Measurements from ENCODE around the gene MFN2.
"Not testable (repeated sequence)": the region's sequence is repeated elsewhere in the genome, so short reads cannot be mapped to it uniquely, and the experiment has no call there.

The MFN2 gene

DNA sequence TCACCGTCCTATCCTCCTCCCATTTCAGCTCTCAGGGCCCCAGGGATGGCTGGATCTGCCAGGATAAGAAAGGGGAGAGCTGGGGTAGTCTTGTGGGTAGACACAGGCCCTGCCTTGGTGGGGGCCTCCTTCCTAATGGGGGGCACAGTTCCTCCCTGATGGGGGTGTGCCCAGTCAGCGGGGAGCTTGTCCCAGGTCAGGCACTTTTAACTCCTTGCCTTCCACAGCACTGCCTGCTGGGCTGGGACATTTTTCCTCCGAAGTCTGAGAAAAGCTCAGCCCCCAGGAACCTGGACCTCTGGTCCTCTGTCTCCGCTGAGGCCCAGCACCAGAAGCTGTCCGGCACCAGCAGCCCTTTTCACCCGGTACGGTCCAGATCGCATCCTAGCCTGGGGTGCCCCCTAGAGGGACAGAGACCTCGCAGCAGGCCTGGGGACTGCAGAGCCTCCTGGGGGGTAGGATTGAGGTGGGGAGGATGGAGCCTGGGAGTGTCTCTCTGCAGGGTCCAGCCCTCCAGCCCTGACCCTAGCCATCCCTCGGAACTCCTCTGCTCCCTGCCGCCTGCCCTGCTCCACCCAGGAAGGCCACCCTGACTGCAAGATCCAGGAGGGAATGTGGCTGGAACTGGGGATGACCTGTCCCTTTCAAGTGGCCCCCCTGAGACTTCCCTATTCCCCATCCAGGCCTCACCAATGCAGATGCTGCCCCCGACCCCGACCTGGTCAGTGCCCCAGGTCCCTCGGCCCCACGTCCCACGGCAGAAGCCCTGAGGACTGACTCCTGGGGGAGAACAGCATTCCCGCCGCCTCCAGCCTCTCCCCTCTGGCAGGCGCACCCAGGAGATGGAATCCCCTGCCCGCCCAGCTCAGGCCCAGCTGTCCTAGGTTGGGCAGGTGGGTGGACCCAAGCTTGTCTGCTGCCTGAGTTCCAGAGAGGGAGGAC, 51.1 kb downstream of the MFN2 start:
- H3K4me1 Mint-ChIP-seq (ENCODE audit: low read depth), result peaks cover 5% of the 10 kb centered on the region
- H3K27me3 Mint-ChIP-seq (ENCODE audit: low read depth), result no peaks in the 10 kb centered on the region
- H3K27ac Mint-ChIP-seq, result no peak overlapping the region
- H3K36me3 Mint-ChIP-seq (ENCODE audit: low read depth), result peaks cover 31% of the 10 kb centered on the region
- H3K4me3 Mint-ChIP-seq, result no peak overlapping the region
- DNase-seq (ENCODE audit: low spot score), result no peak
- H3K9me3 Mint-ChIP-seq, result no peaks in the 10 kb centered on the region

DNA sequence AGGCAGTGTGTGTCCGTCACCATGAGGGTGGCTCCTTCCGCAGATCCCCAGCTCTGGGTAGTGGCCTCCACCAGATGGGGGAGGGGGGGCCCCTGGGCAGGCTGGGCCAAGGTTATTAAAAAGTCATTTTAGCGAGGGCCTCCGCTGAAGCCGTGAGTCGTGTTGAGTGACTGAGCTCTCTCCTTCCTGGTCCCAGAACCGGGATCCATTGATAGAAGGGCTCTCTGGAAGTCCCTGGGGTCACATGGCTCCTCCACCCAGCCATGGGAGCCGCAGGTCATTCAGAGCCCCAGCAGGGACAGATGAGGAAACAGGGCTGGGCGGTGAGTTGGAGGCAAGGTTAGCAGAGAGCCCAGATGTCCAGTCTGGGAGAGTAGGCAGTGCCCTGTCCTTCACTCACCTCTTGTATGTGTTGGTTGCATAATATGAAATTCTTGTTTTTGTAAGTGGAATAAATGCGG, 51.9 kb downstream of the MFN2 start:
- Mint-ChIP-seq H3K27me3 (ENCODE audit: low read depth) (no peaks in the 10 kb centered on the region), H3K36me3 (ENCODE audit: low read depth) (peaks cover 23% of the 10 kb centered on the region)

DNA sequence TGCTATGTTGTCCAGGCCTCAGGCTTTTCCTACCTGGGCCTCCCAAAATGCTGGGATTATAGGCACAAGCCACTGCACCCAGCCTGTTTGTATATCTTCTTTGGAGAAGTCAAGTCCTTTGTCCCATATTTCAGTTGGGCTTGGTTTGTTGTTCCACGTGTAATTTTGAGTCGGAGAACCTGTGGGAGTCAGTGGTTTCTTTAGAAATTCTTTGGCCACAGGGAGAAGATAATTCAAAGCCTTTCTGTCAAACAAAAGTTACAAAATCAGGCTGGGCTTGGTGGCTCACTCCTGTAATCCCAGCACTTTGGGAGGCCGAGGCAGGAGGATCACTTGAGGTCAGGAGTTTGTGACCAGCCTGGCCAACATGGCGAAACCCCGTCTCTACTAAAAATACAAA, 53.2 kb downstream of the MFN2 start:
- peaks cover 15% of the 10 kb centered on the region for H3K36me3 Mint-ChIP-seq (ENCODE audit: low read depth)
- not testable (repeated sequence) for H3K27me3 Mint-ChIP-seq (ENCODE audit: low read depth); H3K9me3 Mint-ChIP-seq; H3K4me1 Mint-ChIP-seq (ENCODE audit: low read depth); DNase-seq (ENCODE audit: low spot score); H3K27ac Mint-ChIP-seq; H3K4me3 Mint-ChIP-seq

More for the DNA sequence above, 51.9 kb downstream of the MFN2 start:
- Mint-ChIP-seq H3K4me3 (no peak overlapping the region), H3K9me3 (no peaks in the 10 kb centered on the region), H3K4me1 (ENCODE audit: low read depth) (peaks cover 2% of the 10 kb centered on the region), H3K27ac (no peak overlapping the region)
- no peak for DNase-seq (ENCODE audit: low spot score)

DNA sequence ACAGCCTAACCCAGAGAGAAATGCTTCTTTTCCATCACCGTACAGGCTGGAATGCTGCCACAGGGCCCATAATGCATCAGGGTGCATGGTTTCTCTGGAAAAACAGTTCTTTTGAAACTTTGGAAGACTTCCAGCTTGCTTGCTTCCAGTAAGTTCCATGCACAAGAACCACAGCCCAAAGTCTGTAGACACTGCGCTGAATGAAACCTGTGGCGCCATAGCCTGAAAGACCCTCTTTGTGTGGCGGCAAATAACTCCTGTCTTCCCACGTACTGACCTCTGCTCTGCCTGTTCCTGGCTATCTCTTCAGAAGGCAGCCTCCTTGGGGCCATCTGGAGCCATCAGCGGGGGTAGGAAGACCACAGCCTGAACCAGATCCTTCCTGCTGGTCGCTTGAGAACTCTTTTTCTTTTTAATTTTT, 54.1 kb downstream of the MFN2 start:
- no peak for DNase-seq (ENCODE audit: low spot score)
- H3K27ac Mint-ChIP-seq, result no peak overlapping the region
- no peak overlapping the region for H3K4me3 Mint-ChIP-seq
- peaks cover 4% of the 10 kb centered on the region for H3K4me1 Mint-ChIP-seq (ENCODE audit: low read depth)
- H3K27me3 Mint-ChIP-seq (ENCODE audit: low read depth), result no peaks in the 10 kb centered on the region
- H3K9me3 Mint-ChIP-seq, result no peaks in the 10 kb centered on the region
- peaks cover 10% of the 10 kb centered on the region for H3K36me3 Mint-ChIP-seq (ENCODE audit: low read depth)

DNA sequence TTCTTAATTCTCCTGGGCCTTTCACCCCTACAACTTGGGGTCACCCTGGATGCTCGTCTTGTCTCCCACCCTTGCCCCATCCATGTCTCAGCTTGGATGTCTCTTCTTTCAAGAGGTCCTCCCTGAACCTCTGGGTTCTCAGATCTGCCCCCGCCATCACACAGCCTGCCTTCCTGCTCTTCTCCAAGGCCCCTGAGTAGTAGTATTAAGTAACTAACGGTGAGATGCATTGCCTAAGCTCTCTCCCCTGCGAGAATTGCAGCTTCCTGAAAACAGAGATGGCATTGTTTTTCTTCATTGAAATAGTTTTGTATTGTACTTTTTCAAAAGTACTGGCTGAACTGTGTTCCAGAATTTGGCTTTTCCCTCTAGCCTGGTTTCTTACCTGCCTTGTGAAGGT, 55.1 kb downstream of the MFN2 start:
- H3K27me3 Mint-ChIP-seq (ENCODE audit: low read depth), result no peaks in the 10 kb centered on the region
- peak overlapping the region; percentile 5 for H3K27ac Mint-ChIP-seq
- peaks cover 10% of the 10 kb centered on the region for H3K36me3 Mint-ChIP-seq (ENCODE audit: low read depth)
- no peaks in the 10 kb centered on the region for H3K9me3 Mint-ChIP-seq
- peaks cover 7% of the 10 kb centered on the region for H3K4me1 Mint-ChIP-seq (ENCODE audit: low read depth)
- DNase-seq (ENCODE audit: low spot score), result no peak
- H3K4me3 Mint-ChIP-seq, result no peak overlapping the region

DNA sequence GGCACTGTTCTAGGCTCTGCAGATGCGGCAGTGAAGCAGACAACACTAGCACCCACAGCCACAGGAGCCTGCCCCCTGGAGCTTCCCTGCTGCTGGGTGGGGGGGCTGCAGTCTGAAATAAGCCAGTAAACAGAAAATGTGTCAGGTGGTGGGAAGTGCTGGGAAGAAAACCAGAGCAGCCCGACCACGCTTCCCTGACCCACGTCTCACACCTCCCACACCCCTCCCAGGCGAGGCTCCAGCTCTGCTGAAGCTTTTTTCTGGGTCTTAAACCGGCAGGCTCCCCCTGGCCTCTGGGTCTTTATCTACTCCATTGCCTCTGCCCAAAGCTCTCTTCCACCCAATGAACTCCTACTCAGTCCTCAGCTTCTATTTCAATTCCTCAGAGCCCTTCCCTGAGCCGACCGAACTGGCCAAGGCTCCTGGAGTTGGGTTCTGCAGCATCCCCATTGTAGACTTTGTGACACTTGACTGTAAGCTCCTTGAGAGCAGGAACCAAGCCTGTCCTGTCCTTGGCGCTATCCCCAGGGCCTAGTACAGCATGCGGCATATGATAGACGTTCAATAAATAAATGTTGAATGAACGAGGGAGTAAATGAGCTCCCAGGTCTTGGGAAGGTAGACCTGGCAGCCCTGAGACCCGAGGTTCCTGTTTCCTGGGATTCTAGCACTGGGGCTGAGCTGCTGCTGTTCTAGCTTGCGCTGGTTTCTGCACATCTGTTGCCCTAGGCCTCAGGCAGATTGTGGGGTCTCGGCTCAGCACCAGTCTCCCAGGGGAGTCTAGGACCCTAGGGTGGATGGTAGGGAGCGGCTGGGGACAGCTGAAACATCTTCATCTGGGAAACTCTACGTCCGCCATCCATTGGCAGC, 57.5 kb downstream of the MFN2 start:
- H3K4me1 Mint-ChIP-seq (ENCODE audit: low read depth), result peaks cover 12% of the 10 kb centered on the region
- H3K4me3 Mint-ChIP-seq, result no peak overlapping the region
- H3K36me3 Mint-ChIP-seq (ENCODE audit: low read depth), result peaks cover 3% of the 10 kb centered on the region
- no peak for DNase-seq (ENCODE audit: low spot score)
- H3K27ac Mint-ChIP-seq, result no peak overlapping the region
- H3K27me3 Mint-ChIP-seq (ENCODE audit: low read depth), result no peaks in the 10 kb centered on the region
- H3K9me3 Mint-ChIP-seq, result no peaks in the 10 kb centered on the region

DNA sequence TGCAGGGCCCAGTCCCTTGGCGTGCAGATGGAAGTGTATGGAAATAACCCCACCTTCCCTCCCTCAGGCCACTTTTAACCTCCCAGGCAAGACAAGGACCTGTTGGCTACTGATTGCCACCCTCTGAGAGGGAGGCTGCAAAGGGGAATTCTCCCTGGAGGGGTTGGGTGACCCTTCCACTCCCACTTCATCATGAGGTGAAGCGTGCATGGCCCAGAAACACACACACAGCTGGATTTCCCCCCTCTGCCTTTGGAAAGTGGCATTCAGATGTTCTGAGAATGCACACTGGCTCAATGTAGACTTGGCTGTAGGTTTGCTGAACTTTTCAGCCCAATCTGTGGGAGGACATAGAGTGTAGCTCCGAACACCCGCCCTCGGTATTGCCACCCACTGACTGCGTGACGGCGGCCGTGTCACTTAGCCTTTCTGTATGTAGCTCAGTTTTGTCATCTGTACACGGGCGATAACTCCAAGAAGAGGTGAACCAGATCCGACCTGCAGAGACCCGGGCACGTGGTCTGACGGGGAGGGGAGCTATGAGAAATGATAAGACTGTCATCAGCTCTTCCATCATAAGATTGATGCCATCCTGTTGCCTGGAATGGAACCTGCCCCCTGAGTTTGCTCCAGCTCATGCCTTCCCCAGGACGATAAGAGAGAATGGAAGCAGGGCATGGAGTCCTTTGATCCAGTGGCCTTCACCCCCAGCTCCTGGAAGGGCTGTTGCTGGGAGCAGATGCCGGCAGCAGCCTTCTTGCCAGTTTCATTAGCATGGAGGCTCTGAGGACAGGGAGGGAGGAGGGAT, 58.3 kb downstream of the MFN2 start:
- H3K4me3 Mint-ChIP-seq, result no peak overlapping the region
- no peak for DNase-seq (ENCODE audit: low spot score)
- H3K27me3 Mint-ChIP-seq (ENCODE audit: low read depth), result no peaks in the 10 kb centered on the region
- H3K36me3 Mint-ChIP-seq (ENCODE audit: low read depth), result no peaks in the 10 kb centered on the region
- H3K4me1 Mint-ChIP-seq (ENCODE audit: low read depth), result peaks cover 12% of the 10 kb centered on the region
- no peak overlapping the region for H3K27ac Mint-ChIP-seq
- H3K9me3 Mint-ChIP-seq, result no peaks in the 10 kb centered on the region

DNA sequence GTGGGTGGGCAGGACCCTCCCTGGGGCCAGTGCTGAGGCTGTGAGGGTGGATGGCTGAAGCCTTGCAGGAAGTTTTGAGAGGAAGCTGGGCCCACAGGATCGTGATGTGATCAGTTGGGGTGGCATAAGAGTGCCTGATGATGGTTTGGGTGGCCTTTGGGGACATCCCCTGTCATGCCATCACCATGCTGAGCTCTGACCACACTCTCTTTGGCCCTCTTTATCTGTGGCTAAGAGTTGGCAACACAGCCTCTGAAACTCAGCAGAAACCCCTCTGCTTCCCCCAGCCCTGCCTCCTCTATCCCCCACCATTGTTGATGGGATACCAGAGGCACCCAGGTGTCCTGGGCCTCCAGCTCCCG, 58.9 kb downstream of the MFN2 start:
- no peaks in the 10 kb centered on the region for H3K9me3 Mint-ChIP-seq
- H3K4me3 Mint-ChIP-seq, result no peak overlapping the region
- H3K36me3 Mint-ChIP-seq (ENCODE audit: low read depth), result no peaks in the 10 kb centered on the region
- no peak overlapping the region for H3K27ac Mint-ChIP-seq
- H3K4me1 Mint-ChIP-seq (ENCODE audit: low read depth), result peaks cover 15% of the 10 kb centered on the region
- DNase-seq (ENCODE audit: low spot score), result no peak
- no peaks in the 10 kb centered on the region for H3K27me3 Mint-ChIP-seq (ENCODE audit: low read depth)

DNA sequence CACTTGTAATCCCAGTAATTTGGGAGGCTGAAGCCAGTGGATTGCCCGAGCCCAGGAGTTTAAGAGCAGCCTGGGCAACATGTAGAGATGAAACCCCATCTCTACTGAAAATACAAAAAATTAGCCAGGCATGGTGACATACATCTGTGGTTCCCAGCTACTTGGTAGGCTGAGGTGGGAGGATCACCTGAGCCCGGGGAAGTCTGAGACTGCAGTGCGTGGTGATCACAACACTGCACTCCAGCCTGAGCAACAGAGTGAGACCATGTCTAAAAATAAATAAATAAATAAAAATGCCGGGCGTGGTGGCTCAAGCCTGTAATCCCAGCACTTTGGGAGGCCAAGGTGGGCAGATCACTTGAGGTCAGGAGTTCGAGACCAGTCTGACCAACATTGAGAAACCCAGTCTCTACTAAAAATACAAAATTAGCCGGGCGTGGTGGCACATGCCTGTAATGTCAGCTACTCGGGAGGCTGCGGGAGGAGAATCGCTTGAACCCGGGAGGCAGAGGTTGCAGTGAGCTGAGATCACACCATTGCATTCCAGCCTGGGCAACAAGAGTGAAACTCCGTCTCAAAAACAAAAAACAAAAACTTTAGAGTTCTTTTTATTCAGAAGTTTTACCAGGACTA, 59.7 kb downstream of the MFN2 start:
- H3K27ac Mint-ChIP-seq; H3K36me3 Mint-ChIP-seq (ENCODE audit: low read depth); H3K4me3 Mint-ChIP-seq; H3K27me3 Mint-ChIP-seq (ENCODE audit: low read depth); H3K9me3 Mint-ChIP-seq; DNase-seq (ENCODE audit: low spot score): not testable (repeated sequence)
- H3K4me1 Mint-ChIP-seq (ENCODE audit: low read depth), result peaks cover 22% of the 10 kb centered on the region

DNA sequence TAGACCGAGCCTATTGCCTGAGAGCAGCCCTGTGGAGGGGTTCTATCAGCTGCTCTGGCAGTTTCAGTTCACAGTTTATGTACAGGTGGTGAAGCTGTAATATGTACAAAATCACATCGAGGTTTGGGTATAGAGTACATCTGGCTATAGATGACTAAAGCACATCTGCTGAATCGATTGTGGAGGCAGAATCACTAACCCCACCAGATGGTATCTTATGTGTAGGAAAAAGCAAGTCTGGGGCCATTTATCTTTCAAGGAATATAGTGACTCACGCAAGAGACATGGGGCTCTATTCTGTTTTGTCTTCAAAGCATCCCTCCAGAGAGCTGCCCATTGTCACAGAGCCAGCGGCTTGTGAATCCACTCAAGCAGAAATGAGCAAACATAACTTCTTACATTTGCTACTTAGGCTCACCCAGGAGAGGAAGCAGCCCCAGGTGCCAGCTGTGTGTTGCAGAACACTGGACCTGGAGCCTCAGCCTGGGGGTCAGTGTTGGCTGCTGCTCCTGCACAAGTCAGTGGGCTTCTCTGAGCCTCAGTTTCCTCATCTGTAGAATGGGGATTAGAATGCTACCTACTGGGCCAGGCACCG, 60.3 kb downstream of the MFN2 start:
- H3K27ac Mint-ChIP-seq, result peak overlapping the region; percentile 45
- peak; percentile 72 for DNase-seq (ENCODE audit: low spot score)

DNA sequence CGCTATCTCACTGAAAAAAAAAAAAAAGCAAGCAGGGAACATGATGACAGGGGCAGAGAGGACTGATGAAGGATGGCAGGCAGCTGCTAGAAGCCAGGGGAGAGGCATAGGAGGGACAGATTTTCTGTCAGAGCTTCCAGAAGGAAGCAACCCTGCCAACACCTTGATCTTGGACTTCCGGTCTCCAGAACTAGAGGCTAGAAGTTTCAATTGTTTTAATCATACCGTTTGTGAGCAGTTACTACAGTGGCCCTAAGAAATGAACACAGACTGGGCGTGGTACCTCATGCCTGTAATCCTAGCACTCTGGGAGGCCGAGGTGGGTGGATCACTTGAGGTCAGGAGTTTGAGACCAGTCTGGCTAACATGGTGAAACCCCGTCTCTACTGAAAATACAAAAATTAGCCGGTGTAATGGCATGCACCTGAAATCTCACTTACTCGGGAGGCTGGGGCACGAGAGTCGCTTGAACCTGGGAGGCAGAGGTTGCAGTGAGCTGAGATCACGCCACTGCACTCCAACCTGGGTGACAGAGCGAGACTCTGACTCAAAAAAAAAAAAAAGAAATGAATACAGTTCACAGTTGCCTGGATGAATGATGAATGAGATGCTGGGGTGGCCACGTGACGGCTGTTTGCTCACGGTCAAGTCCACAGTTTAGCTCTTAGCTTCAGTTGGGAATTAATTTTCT, 64.1 kb downstream of the MFN2 start:
- DNase-seq (ENCODE audit: low spot score), result not testable (repeated sequence)

More for the DNA sequence above, 60.3 kb downstream of the MFN2 start:
- Mint-ChIP-seq H3K27me3 (ENCODE audit: low read depth) (no peaks in the 10 kb centered on the region), H3K4me1 (ENCODE audit: low read depth) (peaks cover 22% of the 10 kb centered on the region), H3K4me3 (no peak overlapping the region), H3K9me3 (no peaks in the 10 kb centered on the region), H3K36me3 (ENCODE audit: low read depth) (no peaks in the 10 kb centered on the region)

DNA sequence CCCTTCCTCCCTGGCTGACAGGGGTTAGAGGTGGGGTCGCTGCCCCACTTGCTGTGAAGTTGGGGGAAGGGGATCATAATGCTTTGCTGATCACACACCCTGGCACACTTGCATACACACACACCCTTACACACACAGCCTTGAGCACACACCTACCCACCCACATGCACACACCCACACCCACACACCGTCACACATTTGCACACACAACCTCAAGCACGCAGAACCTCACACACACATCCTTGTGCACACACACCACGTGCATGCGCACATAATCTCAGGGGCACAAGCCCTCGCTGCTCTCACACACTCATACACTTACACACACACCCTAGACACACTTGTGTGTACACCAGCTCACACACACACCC, 66.5 kb downstream of the MFN2 start:
- Mint-ChIP-seq H3K4me3 (no peak overlapping the region), H3K36me3 (ENCODE audit: low read depth) (no peaks in the 10 kb centered on the region), H3K9me3 (no peaks in the 10 kb centered on the region), H3K27ac (no peak overlapping the region), H3K4me1 (ENCODE audit: low read depth) (peaks cover 16% of the 10 kb centered on the region), H3K27me3 (ENCODE audit: low read depth) (no peaks in the 10 kb centered on the region)
- no peak for DNase-seq (ENCODE audit: low spot score)

More for the DNA sequence above, 64.1 kb downstream of the MFN2 start:
- not testable (repeated sequence) for H3K27me3 Mint-ChIP-seq (ENCODE audit: low read depth); H3K4me3 Mint-ChIP-seq; H3K36me3 Mint-ChIP-seq (ENCODE audit: low read depth); H3K9me3 Mint-ChIP-seq
- H3K4me1 Mint-ChIP-seq (ENCODE audit: low read depth), result peaks cover 24% of the 10 kb centered on the region
- H3K27ac Mint-ChIP-seq, result peak overlapping the region; percentile 55

All from T-helper 2 cell treated with Interferon-gamma antibody and Interleukin-4, amounts not matched to agents 5 μg/mL and 100 μg/mL, for 36 hours (primary cell).